Fibroblast of lung (primary cell): ENCODE measurements around the gene RITA1. TPM values are rescaled to one million over a fixed set of nuclear protein-coding genes. Genes with fewer than 3 reads are reported as not detected.
A peak's percentile ranks its signal among the peaks of the same experiment; 100 is the strongest.

Experiments used
- DNase-seq, 2 donors: peaks; one replicate each; pipeline versions ENCODE4 v3.0.0 to v3.0.0-alpha.2; 2010; ENCODE audit warnings: low read depth in 2 of 2
- H2AFZ ChIP-seq: 2 replicates; pipeline ENCODE4 v1.5.1; 2012; ENCODE audit warnings: low read length, control low read depth, inconsistent platforms
- H3K27ac ChIP-seq: 2 replicates; pipeline ENCODE4 v1.5.1; 2011; ENCODE audit warnings: low read length, control low read depth; ENCODE audit not compliant: insufficient read depth
- H3K27me3 ChIP-seq: 2 replicates; pipeline ENCODE4 v1.5.1; 2011; ENCODE audit warnings: mild to moderate bottlenecking, low read length; ENCODE audit not compliant: control insufficient read depth, insufficient read depth
- H3K36me3 ChIP-seq: 2 replicates; pipeline ENCODE4 v1.5.1; 2011; ENCODE audit warnings: low read length; ENCODE audit not compliant: control insufficient read depth, insufficient read depth
- H3K4me1 ChIP-seq: 2 replicates; pipeline ENCODE4 v1.5.1; 2011; ENCODE audit warnings: low read length; ENCODE audit not compliant: control insufficient read depth, insufficient read depth; ENCODE audit errors: extremely low read depth
- H3K4me2 ChIP-seq: 2 replicates; pipeline ENCODE4 v1.5.1; 2011; ENCODE audit warnings: low read length, control low read depth; ENCODE audit not compliant: insufficient read depth; ENCODE audit errors: extremely low read depth
- H3K4me3 ChIP-seq, 4 experiments: fragments of 200-600 bp in 1 of 4; sonication (generic) in 1 of 4; replicated peaks in 1 of 4; 2 replicates each; pipeline ENCODE4 v1.5.1; 2011 to 2016; ENCODE audit warnings: low read length in 4 of 4, low read depth in 3 of 4, mild to moderate bottlenecking in 3 of 4, control low read depth in 2 of 4, inconsistent platforms in 1 of 4, mixed read lengths in 1 of 4; ENCODE audit not compliant: insufficient read depth in 1 of 4; ENCODE audit errors: control extremely low read depth in 1 of 4
- H3K79me2 ChIP-seq: 2 replicates; pipeline ENCODE4 v1.5.1; 2012; ENCODE audit warnings: mild to moderate bottlenecking, low read length, inconsistent platforms; ENCODE audit not compliant: control insufficient read depth, insufficient read depth
- H3K9ac ChIP-seq: 2 replicates; pipeline ENCODE4 v1.5.1; 2011; ENCODE audit warnings: mild to moderate bottlenecking, low read length, control low read depth; ENCODE audit not compliant: insufficient read depth
- H3K9me3 ChIP-seq: 2 replicates; pipeline ENCODE4 v1.5.1; 2012; ENCODE audit warnings: low read depth, low read length; ENCODE audit not compliant: control insufficient read depth, insufficient read depth
- H4K20me1 ChIP-seq: 2 replicates; pipeline ENCODE4 v1.5.1; 2011; ENCODE audit warnings: low read length; ENCODE audit not compliant: control insufficient read depth, insufficient read depth; ENCODE audit errors: extremely low read depth
- EZH2 ChIP-seq: IDR thresholded peaks from 2 replicates; pipeline ENCODE4 v1.5.1; 2012; ENCODE audit warnings: low read length, control low read depth, mild to moderate bottlenecking; ENCODE audit errors: missing control alignments
- polyA plus RNA-seq, 2 donors: library from polyadenylated mRNA; depleted of rRNA in 1 of 2; stranded (reverse) in 1 of 2; unstranded in 1 of 2; fragments of >200 nt; gene quantifications; 2 replicates each; pipeline ENCODE4 v1.2.1, GENCODE V29; 2011 to 2012; ENCODE audit warnings: missing spikeins in 1 of 2
- total RNA-seq: library from RNA; depleted of rRNA; stranded (reverse); fragments of >200 nt; gene quantifications from 2 replicates; pipeline ENCODE4 v1.2.1, GENCODE V29; 2014
- TF ChIP-seq, protein P1 (sequence below), 2 donors: IDR thresholded peaks in 1 of 2; conservative IDR thresholded peaks in 1 of 2; 1 replicate in 1 of 2; 2 replicates in 1 of 2; pipeline ENCODE4 v1.5.1; 2011 to 2012; ENCODE audit warnings: low read length in 2 of 2, control low read depth in 1 of 2, inconsistent platforms in 1 of 2, low read depth in 1 of 2, mild to moderate bottlenecking in 1 of 2

RITA1 gene
- total and polyA plus RNA-seq, 2 donors (not counting 1 experiment from before 2014, with no cell fraction given) = 8.7 to 11.6 TPM

DNA sequence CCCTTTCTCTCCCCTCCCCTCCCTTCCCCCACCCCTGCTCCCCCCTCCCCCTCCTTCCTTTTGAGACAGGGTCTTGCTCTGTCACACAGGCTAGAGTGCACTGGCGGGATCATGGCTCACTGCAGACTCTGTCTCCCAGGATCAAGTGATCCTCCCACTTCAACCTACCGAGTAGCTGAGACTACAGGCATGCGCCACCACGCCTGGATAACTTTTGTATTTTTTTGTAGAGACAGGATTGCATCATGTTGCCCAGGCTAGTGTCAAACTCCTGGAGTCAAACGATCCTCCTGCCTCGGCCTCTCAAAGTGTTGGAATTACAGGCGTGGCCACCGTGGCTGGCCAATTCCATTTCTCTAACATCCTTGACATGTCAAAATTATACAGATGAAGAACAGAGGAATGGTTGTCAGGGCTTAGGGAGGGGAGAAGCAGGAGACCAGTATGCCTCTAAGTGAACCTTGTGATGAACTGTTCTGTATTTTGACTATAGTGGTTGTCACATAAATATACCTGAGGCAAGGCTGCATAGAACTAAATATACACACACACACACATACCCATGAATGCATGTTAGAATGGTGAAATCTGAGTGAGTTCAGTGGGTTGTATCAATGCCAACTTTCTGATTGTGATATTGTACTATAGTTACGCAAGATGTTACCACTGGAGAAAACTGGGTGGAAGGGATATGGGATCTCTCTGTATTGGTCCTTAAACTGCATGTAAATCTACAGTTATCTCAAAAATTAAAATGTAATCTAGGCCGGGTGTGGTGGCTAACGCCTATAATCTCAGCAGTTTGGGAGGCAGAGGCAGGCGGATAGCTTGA, 39.6 kb upstream of the RITA1 start:
- H2AFZ ChIP-seq = no peak overlapping the region
- H3K27me3 ChIP-seq = no peaks in the 10 kb centered on the region
- peak in 1 of 2 donors; percentile 54 for DNase-seq
- H4K20me1 ChIP-seq = no peaks in the 10 kb centered on the region
- peaks cover 7% of the 10 kb centered on the region for H3K4me1 ChIP-seq
- no peaks in the 10 kb centered on the region for H3K36me3 ChIP-seq
- H3K4me2 ChIP-seq = no peak overlapping the region
- H3K27ac ChIP-seq = no peak overlapping the region
- H3K9ac ChIP-seq = no peak overlapping the region
- H3K79me2 ChIP-seq = no peaks in the 10 kb centered on the region
- no peak for TF ChIP-seq EZH2
- TF ChIP-seq, protein P1, sequence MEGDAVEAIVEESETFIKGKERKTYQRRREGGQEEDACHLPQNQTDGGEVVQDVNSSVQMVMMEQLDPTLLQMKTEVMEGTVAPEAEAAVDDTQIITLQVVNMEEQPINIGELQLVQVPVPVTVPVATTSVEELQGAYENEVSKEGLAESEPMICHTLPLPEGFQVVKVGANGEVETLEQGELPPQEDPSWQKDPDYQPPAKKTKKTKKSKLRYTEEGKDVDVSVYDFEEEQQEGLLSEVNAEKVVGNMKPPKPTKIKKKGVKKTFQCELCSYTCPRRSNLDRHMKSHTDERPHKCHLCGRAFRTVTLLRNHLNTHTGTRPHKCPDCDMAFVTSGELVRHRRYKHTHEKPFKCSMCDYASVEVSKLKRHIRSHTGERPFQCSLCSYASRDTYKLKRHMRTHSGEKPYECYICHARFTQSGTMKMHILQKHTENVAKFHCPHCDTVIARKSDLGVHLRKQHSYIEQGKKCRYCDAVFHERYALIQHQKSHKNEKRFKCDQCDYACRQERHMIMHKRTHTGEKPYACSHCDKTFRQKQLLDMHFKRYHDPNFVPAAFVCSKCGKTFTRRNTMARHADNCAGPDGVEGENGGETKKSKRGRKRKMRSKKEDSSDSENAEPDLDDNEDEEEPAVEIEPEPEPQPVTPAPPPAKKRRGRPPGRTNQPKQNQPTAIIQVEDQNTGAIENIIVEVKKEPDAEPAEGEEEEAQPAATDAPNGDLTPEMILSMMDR (conservative IDR thresholded peaks at IDR 0.05 in 1 of 2, IDR thresholded peaks at IDR 0.05 in 1 of 2; ENCODE audit: low read depth in 1 of 2, low read length in 2 of 2) = no peak
- H3K4me3 ChIP-seq = no peak overlapping the region
- H3K9me3 ChIP-seq = no peaks in the 10 kb centered on the region

DNA sequence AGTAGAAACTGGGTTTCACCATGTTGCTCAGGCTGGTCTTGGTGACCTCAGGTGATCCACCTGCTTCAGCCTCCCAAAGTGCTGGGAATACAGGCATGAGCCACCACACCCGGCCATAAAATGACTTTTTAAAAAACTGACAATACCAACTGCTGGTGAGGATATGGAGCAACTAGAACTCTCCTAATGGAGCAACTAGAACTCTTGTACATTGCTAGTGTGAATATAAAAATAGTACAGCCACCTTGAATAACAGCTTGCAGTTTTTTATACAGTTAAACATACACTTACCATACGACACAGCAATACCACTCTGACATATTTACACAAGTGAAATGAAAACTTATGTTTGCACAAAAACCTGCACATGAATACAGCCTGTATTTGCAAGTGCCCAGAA, 38.5 kb upstream of the RITA1 start:
- Histone ChIP-seq H3K27ac (no peak overlapping the region), H3K36me3 (no peaks in the 10 kb centered on the region), H4K20me1 (no peaks in the 10 kb centered on the region), H3K9ac (no peak overlapping the region), H3K79me2 (no peaks in the 10 kb centered on the region), H3K4me1 (peaks cover 7% of the 10 kb centered on the region), H2AFZ (no peak overlapping the region), H3K9me3 (no peaks in the 10 kb centered on the region), H3K4me2 (no peak overlapping the region), H3K27me3 (peaks cover 5% of the 10 kb centered on the region), H3K4me3 (no peak overlapping the region)
- no peak for DNase-seq
- TF ChIP-seq EZH2 = no peak
- TF ChIP-seq, protein P1 (conservative IDR thresholded peaks at IDR 0.05 in 1 of 2, IDR thresholded peaks at IDR 0.05 in 1 of 2; ENCODE audit: low read depth in 1 of 2, low read length in 2 of 2) = no peak

DNA sequence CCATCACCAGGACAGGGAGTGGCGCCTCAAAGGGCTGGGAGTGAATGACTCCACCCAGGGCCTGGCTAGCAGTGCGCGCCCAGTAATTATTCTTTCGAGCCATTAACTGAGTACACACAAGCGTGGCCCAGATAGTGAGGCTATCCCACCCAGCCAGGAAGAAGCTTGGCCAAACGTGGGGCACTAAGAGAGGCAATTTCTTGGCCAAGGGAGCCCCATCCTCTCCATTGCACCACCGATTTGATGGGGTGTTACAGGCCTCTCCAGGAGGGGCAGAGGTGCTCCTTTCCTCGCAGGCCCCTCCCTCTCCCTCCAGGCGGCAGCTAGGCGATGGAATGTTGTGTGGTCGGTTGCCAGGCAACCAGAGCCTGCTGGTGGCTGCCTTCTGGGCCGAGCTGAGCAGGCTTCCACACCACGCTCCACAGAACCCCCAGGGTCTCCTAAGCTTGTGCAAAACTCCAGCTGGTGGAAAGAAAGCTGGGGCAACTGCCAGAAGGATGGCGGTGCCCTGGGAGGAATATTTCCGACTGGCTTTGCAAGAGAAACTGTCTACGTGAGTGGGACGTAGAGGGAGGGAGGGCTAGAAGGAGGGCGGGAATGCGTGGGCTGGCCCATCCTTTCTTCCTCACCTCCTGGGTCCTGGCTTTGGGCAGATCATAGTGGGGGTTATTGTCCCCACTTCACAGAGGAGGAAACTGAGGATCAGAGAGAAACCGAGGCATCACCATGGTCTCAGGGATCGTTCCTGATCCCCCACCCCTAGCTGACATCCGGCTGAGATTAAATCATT, 36.0 kb upstream of the RITA1 start, which contains the start of gene CFAP73:
Gene CFAP73, plus strand, starts transcription at position 364 of the 790 bp plus-strand sequence. Its CDS starts 134 bp downstream, at position 498.
- no peak within 1 kb of the TSS for H3K9ac ChIP-seq
- H3K4me2 ChIP-seq = peak within 1 kb of the TSS; percentile 59
- peak within 1 kb of the TSS; percentile 23 for H2AFZ ChIP-seq
- no peaks in the 10 kb centered on the region for H3K9me3 ChIP-seq
- TF ChIP-seq, protein P1 (conservative IDR thresholded peaks at IDR 0.05 in 1 of 2, IDR thresholded peaks at IDR 0.05 in 1 of 2; ENCODE audit: low read depth in 1 of 2, low read length in 2 of 2) = no peak
- TF ChIP-seq EZH2 = no peak
- H4K20me1 ChIP-seq = no peaks in the 10 kb centered on the region
- DNase-seq = peak; percentile 72 to 85
- no peak within 1 kb of the TSS for H3K27ac ChIP-seq
- H3K4me3 ChIP-seq = peak within 1 kb of the TSS in 1 of 4 experiments; percentile 21
- H3K79me2 ChIP-seq = no peaks in the 10 kb centered on the region
- no peaks in the 10 kb centered on the region for H3K36me3 ChIP-seq
- peaks cover 7% of the 10 kb centered on the region for H3K4me1 ChIP-seq
- H3K27me3 ChIP-seq = peaks cover 18% of the 10 kb centered on the region
